GM23248 (cell line): Measurements from ENCODE around the gene CCDC69.

Source experiments
- EZH2 ChIP-seq: fragments of 200-600 bp; sonication (generic); IDR thresholded peaks from 2 replicates; pipeline ENCODE4 v1.6.1; 2018; ENCODE audit warnings: antibody characterized with exemption, mild to moderate bottlenecking; ENCODE audit not compliant: insufficient read depth, poor library complexity, severe bottlenecking
- EZH2phosphoT487 ChIP-seq: fragments of 200-600 bp; sonication (generic); IDR thresholded peaks from 2 replicates; pipeline ENCODE4 v1.6.1; 2018; ENCODE audit warnings: antibody characterized with exemption, moderate library complexity, mild to moderate bottlenecking, low read depth; ENCODE audit not compliant: insufficient read depth

DNA sequence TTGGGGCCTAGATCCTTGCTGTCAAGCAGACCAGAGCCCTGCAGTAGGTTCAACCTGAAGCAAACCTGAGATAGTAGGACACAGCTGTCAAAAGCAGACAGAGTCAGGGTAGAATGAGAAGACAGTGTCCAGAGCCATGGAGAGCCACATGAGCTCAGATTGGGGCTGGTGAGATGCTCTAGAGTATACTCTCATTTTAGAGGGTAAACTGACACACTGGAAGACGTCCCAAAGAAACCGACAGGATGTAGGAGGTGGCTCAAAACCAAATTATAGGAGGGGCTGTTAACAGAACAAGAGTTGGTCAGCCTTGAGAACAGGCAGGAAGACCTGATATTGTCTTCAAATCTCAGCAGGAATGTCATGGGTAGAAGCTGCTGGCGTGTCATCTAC lies 11.5 kb downstream of the CCDC69 start:
- TF ChIP-seq EZH2 (no peak), EZH2phosphoT487 (no peak)
